ENCODE measurements around the gene CCDC88C.

- TF ChIP-seq CTCF (conservative IDR thresholded peaks at IDR 0.05; ENCODE audit: low read depth, low read length) (no peak), EZH2phosphoT487 (IDR thresholded peaks at IDR 0.05; ENCODE audit: borderline replicate concordance, low read length) (no peak)
Measured at GRCh38 chr14:91322623-91323022, 95.0 kb downstream of the CCDC88C start.

All from PC-3 (cell line).